Measurements from ENCODE around the gene ATG12.

- TF ChIP-seq EZH2 (IDR thresholded peaks at IDR 0.05; ENCODE audit: low read length) (no peak), CTCF (optimal IDR thresholded peaks at IDR 0.05 in 1 of 3, IDR thresholded peaks at IDR 0.05 in 1 of 3, conservative IDR thresholded peaks at IDR 0.05 in 1 of 3; ENCODE audit: extremely low read depth in 1 of 3, insufficient read depth in 2 of 3, low read length in 3 of 3) (no peak)
These were observed 32.0 kb upstream of the ATG12 start for GRCh38 chr5:115873392-115873791.

Measured in keratinocyte (primary cell).